ENCODE measurements around the gene CRB1. TPM values are rescaled to one million over a fixed set of nuclear protein-coding genes. Genes with fewer than 3 reads are reported as not detected.

The CRB1 gene
- total and polyA plus RNA-seq, 9 of the 15 experiments (the other 6 are each of a cell fraction or from before 2014, with no cell fraction given) = 0.04 to 0.10 TPM; not detected in 7

DNA sequence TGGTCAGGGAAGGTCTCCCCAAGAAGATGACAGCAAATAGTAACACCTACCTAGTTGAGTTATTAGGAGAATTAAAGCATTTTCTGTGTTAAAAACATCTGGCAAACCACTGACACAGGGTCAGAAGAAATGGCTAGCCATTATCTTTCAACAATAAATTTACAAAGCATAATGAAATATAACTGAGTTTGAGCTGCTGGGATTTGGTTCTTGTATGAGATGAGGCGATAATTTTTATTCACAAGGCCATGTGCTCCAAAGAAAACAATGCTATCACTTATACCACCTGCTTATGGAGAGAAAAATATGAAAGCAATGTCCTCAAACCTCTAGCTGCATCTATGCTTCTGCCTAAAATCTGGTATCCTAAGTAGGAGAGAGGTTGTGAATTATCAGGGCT lies 202.3 kb downstream of the CRB1 start (continued):
- TF ChIP-seq RFX7 (CRISPR knock-in tag; IDR thresholded peaks at IDR 0.05) (no peak), NFE2L1 (tag; IDR thresholded peaks at IDR 0.05; ENCODE audit: borderline replicate concordance, low read depth) (no peak), BRF1 (IDR thresholded peaks at IDR 0.05; ENCODE audit: borderline replicate concordance, extremely low read depth, insufficient read length) (no peak), TEAD4 (IDR thresholded peaks at IDR 0.05; ENCODE audit: low read length) (no peak), TEAD4 (CRISPR knock-in tag; IDR thresholded peaks at IDR 0.05; ENCODE audit: borderline replicate concordance) (no peak), LEF1 (IDR thresholded peaks at IDR 0.05) (no peak), NCOA1 (IDR thresholded peaks at IDR 0.05; ENCODE audit: low read depth) (no peak), TGIF2 (CRISPR knock-in tag; IDR thresholded peaks at IDR 0.05) (no peak), ARNT (IDR thresholded peaks at IDR 0.05) (no peak), CBX8 (IDR thresholded peaks at IDR 0.05; ENCODE audit: borderline replicate concordance, extremely low read depth, low read depth, low read length, poor library complexity, severe bottlenecking) (no peak)
- TF ChIP-seq, protein P1, sequence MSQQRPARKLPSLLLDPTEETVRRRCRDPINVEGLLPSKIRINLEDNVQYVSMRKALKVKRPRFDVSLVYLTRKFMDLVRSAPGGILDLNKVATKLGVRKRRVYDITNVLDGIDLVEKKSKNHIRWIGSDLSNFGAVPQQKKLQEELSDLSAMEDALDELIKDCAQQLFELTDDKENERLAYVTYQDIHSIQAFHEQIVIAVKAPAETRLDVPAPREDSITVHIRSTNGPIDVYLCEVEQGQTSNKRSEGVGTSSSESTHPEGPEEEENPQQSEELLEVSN (IDR thresholded peaks at IDR 0.05; ENCODE audit: borderline replicate concordance in 1 of 2, extremely low read depth in 1 of 2, insufficient read depth in 1 of 2, insufficient read length in 1 of 2, low read depth in 1 of 2, low read length in 1 of 2, poor library complexity in 1 of 2, severe bottlenecking in 1 of 2) = no peak
